Daoy (cell line): ENCODE measurements around the gene MIPOL1. TPM values are rescaled to one million over a fixed set of nuclear protein-coding genes. Genes with fewer than 3 reads are reported as not detected.
"Not testable (repeated sequence)": the region's sequence is repeated elsewhere in the genome, so short reads cannot be mapped to it uniquely, and the experiment has no call there.

Experiments used
- DNase-seq: peaks from one replicate; pipeline ENCODE4 v3.0.0-alpha.2; 2015; ENCODE audit warnings: low read depth
- total RNA-seq: library from RNA; depleted of rRNA; stranded (reverse); fragments of >200 nt; shearing (Covaris generic); gene quantifications from 2 replicates; pipeline ENCODE4 v1.2.3, GENCODE V29; 2014

The MIPOL1 gene
- total RNA-seq, 1 experiment from 2014 or later = 16.0 TPM

DNA sequence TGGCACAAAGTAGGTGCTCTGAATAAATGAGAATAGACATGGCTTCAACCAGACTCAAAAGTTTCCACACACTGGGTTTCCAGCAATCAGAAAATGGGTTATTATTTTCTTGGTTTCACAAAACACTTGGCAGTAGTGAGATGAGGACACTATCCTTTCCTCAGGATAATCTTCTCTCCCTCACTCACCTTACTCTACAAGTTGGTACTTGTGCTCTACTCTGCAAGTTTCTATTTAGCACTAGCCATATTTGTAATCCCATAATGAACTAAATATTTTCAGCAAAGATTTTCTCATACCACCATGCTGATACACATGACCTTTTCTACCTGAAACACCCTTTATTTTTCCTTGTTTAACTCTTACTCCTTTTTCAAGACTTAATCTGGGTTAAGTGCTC is 259.6 kb downstream of the MIPOL1 start:
- DNase-seq = no peak

DNA sequence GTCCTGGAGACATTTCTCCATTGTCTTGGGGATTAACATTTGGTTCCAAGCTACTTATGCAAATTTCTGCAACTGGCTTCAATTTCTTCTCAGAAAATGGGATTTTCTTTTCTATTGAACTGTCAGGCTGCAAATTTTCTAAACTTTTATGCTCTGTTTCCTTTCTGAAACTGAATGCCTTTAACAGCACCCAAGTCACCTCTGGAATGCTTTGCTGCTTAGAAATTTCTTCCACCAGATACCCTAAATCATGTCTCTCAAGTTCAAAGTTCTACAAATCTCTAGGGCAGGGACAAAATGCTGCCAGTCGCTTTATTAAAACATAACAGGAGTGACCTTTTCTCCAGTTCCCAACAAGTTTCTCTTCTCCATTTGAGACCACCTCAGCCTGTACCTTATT is 264.7 kb downstream of the MIPOL1 start:
- not testable (repeated sequence) for DNase-seq

DNA sequence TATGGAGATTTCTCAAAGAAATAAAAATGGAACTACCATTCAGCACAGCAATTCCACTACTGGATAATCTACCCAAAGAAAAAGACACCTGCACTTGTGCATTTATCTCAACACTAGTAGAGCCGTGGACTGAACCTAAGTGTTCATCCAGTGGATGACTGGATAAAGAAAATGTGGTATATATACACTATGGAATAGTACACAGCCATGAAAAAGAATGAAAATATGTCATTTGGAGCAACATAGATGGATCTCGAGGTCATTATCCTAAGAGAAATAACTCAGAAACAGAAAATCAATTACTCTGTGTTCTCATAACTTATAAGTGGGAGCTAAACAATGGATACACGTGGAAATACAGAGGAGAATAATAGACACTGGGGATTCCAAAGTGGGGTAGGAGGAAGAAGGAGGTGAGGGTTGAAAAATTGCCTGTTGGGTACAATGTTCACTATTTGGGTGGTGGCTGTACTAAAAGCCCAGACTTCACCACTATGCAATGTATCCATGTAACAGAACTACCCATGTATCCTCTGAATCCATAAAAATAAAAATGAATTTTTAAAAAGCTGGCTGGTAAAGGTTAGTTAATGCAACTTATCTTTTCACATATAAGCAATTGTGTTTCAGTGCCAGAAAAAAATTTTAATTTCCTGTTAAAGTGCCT is 266.6 kb downstream of the MIPOL1 start:
- DNase-seq = no peak

DNA sequence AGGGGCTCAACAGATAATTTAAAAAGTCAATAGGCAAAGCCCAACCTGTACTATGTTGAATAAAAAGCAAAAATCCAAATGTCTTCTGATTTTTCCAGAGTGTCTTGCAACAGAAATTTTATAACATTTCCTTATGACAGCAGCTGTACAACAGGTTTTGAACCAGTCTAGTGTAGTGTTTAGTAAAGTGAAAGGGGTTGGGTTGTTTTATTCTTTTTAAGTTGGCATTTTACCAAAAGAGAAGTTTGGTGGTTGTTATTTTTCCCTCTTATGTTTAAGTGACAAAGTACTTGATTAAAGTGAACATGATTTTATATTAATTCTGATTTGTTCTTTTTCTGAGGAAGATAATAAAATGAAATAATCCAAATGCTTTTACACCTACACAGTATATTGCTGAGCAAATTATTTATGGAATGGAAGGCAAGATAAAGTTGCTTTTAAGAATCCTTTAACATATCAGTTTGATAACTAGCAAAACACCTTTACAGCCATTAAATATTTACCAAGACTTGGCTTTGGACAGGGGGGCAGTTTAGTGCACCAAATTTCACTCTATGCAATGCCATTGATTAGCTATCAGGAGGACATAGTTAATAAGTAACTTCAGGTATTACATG is 268.4 kb downstream of the MIPOL1 start:
- DNase-seq = no peak

DNA sequence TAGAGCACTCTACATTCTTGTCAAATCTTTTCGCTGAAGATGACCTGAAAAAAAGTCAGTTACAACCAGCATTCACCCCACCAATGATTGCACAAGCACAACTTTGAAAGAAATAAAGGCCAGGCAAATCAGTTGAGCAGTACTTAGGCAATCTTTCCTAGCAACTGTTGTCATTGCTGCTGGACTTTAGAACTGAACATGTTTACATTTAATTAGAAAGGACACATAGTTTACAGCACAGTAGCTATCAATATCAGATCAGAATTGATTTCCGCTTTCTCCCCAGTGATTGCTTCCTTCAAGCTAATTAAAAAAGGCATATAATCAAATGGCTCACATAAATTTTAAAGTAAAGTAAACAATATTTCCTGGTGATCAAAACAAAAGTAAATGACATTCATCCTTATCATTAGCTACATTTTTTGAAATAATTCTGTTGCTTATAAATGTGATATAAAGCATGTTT is 268.9 kb downstream of the MIPOL1 start:
- DNase-seq = no peak

DNA sequence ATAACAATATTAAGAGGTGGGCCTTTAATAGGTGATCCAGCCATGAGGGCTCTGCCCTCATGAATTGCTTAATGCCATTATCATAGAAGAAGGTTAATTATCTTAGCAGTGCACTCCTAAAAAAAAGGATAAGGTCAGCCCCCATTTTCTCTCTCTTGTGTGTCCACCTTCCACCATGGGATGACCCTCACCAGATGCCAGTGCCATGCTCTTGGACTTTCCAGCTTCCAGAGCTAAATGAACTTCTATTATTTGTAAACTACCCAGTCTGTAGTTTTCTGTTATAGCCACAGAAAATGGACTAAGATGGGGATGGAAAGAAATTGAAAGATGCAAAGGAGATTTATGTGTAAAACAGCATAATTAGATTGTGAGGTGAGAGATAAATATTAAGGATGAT is 271.9 kb downstream of the MIPOL1 start:
- no peak for DNase-seq

DNA sequence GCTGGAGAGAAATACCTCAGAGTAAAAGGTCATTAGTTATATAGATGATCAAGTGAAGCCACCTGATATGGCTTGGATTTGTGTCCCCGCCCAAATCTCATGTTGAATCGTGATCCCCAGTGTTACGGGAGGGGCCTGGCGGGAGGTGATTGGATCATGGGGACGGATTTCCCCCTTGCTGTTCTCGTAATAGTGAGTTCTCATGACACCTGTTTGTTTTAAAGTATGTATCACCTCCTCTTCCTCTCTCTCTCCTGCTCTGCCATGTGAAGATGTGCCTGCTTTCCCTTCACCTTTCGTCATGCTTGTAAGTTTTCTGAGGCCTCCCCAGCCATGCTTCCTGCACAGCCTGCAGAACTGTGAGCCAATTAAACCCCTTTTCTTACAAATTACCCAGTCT is 272.5 kb downstream of the MIPOL1 start:
- no peak for DNase-seq

DNA sequence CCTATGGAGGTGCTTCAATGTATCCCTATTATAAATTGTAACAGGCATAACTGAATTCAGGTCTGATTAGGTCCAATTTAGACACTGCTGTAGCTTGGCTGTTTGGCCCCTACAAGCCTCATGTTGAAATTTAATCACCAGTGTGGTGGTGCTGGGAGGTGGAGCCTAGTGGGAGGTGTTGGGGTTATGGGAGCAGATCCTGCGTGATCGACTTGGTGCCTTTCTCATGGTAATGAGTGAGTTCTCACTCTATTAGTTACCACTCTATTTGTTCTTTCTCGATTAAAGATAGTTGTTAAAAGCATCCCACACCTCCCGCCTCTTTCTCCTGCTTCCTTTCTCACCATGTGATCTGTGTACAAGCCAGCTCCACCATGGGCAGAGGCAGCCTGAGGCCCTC is 275.2 kb downstream of the MIPOL1 start:
- DNase-seq = no peak

DNA sequence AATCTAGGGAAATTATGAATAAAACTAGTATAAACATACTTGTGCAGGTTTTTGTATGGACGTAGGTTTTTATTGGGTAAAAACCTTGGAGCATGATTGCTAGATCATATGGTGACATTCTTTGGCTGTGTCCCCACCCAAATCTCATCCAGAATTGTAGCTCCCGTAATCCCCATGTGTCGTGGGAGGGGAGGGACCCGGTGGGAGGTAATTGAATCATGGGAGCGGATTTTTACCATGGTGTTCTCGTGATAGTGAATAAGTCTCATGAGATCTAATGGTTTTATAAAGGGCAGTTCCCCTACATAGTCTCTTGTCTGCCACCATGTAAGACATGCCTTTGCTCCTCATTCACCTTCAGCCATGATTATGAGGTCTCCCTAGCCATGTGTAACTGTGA is 276.5 kb downstream of the MIPOL1 start:
- DNase-seq = no peak

DNA sequence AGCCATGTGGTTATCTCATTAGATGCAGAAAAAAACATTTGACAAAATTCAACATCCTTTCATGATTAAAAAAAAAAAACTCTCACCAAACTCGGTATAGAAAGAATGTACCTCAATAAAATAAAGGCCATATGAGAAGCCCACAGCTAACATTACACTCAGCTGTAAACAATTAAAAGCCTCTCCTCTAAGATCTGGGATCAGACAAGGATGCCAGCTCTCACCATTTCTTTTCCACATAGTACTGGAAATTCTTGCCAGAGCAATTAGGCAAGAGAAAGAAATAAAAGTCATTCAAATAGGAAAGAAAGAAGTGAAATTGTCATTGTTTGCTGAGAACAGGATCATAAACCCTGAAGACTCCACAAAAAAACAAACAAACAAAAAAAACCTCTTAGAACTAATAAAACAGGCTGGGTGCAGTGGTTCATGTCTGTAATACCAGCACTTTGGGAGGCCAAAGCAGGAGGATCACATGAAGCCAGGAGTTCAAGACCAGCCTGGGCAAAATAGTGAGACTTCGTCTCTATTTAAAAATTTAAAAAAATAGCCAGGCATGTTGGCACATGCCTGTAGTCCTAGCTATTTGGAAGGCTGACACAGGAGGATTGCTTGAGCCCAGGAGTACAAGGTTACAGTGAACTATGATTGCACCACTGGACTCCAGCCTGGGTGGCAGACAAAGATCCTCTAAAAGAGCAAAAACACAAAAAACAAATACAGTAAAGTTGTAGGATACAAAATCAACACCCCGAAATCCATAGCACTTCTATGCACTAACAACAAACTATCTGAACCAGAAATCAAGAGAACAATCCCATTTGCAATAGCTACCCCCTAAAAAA is 282.9 kb downstream of the MIPOL1 start:
- DNase-seq = no peak

DNA sequence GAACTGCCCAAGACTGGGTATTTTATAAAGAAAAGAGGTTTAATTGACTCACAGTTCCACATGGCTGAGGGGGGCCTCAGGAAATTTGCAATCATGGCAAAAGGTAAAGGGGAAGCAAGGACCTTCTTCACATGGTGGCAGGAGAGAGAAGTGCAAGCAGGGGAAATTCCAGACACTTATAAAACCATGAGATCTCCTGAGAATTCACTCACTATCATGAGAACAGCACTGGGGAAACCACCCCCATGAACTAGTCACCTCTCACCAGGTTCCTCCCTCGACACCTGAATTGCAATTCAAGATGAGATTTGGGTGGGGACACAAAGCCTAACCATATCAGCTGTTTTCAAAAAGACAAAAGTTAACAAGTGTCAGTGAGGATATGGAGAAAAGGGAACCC is 284.7 kb downstream of the MIPOL1 start:
- no peak for DNase-seq

DNA sequence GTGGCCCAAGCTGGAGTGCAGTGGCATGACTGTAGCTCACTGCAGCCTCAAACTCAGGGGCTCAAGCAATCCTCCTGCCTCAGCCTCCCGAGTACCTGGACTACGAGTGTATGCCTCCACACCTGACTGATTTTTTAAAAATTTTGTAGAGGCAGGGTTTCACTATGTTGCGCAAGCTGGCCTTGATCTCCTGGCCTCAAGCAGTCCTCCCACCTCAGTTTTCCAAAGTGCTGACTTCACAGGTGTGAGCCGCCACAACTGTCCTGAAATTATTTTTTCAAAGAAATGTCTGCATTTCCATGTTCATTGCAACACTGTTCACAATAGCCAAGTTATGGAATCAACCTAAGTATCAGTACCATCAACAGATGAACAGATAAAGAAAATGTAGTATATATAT is 285.9 kb downstream of the MIPOL1 start:
- DNase-seq = no peak

DNA sequence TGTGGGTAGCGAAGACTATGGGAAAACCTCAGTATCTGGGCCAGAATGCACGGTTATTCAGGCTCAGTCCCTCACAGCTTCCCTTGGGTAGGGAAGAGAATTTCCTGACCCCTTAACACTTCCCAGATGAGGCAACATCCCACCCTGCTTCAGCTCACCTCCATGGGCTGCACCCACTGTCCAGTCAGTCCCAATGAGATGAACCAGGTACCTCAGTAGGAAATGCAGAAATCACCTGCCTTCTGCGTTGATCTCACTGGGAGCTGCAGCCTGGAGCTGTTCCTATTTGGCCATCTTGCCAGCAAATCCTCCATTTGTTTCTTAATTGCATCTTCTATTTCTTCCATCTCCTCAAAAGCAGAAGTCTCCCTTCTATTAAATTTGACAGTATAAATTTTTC is 292.9 kb downstream of the MIPOL1 start:
- no peak for DNase-seq

DNA sequence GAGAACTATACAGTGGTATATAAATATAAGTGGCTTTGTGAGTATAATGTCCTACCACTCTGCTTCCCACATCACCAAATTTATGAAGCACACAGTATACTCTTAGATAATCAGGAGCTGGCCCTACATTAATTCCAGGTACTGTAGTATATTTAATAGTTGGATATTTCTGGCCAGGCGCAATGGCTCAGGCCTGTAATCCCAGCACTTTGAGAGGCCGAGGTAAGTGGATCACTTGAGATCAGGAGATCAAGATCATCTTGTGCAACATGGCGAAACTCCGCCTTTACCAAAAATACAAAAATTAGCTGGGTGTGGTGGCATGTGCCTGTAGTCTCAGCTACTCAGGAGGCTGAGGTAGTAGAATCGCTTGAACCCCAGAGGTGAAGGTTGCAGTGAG is 293.3 kb downstream of the MIPOL1 start:
- DNase-seq = no peak

DNA sequence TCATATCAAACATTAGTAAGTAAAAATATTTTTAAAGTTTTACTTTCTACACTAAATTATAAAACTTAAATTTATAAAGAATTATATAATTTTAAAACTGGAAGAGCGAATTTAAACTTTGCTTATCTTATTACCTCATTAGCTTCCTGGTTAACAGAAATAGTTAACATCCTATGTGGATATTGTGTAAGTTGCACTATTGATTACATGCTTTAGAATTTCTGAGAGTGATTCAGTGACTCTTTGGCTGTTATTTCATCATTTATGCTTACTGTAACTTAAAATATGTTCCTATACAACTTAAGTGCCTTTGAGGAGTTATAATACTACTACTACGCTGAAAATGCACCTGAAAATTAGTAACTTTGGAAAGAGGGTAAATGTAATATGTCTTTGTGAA is 295.9 kb downstream of the MIPOL1 start:
- no peak for DNase-seq

DNA sequence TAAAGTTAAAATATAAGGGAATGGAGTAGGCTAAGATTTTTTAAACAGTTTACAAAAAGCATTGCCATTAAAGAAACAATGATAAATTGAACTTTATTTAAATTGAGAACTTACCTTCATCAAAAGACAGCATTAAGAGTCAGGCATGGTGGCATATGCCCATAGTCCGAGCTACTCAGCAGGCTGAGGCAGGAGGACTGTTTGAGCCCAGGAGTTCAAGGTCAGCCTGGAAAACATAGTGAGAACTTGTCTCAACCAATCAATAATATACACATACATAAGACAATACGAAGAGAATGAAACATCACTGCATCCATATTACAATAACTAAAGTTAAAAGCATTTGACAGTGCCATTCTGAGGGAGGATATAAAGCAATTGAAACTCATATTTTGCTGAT is 299.7 kb downstream of the MIPOL1 start:
- DNase-seq = no peak

DNA sequence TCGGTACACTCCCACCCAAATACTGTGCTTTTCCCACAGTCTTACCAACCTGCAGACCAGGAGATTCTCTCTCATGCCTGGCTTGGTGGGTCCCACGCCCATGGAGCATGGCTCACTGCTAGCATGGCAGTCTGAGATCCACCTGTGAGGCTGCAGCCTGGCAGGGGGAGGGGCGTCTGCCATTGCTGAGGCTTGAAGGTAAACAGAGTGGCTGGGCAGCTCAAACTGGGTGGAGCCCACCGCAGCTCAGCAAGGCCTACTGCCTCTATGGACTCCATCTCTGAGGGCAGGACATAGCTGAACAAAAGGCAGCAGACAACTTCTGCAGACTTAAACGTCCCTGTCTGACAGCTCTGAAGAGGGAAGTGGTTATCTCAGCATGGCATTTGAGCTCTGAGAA is 304.1 kb downstream of the MIPOL1 start:
- no peak for DNase-seq

DNA sequence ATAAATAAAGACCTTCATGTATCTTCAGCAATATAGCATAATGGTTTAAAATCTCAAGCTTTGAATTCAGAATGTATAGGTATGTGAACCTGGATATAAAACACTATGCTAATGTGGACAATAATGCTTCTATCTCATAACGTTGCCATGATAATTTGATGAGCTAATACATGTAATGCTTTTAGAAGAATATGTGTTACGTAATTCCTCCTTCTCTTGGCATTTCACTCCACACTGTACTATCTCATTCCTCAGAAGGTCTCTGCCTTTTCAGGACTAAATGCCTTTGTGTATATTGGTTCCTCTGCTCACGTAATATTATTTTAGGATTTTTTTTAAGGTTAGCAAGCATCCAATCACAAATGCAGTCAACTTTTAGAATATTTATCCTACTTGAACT is 310.8 kb downstream of the MIPOL1 start:
- no peak for DNase-seq

DNA sequence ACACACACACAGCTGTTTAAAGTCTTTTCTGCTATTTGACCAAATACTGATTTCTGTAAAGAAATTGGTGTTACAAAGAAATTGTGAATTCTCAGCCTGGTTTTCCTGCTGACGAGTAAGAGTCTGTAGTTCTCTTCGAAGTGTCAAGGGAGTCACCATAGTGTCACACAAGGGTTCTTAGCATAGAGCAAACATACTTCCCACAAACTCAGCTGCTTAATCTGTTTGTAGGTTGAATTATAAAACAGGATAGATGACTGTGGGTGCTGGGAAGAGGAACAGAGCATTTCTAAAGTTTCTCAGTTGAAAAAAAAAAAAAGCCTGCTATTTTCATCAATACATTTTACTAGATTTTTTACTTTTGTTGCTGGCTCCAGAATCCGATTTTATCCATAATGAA is 314.4 kb downstream of the MIPOL1 start:
- no peak for DNase-seq

DNA sequence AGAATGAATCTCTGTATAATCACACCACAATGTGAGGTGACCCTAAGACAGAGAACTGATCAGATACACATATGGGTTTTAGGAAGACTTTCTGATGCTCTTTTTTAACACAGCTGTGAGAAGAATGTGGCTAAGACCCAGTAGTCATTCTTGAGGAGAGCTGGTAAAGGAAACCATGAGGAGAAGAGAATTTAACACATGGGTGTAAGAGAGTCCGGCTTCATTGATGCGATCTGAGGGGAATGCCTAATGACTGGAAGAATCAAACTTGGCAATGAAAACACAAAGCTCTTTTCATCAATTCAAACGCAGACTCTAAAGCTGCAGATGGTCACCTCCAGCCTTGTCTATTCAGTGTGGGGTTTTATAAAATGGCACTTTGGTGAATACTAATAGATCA is 318.0 kb downstream of the MIPOL1 start:
- DNase-seq = no peak

DNA sequence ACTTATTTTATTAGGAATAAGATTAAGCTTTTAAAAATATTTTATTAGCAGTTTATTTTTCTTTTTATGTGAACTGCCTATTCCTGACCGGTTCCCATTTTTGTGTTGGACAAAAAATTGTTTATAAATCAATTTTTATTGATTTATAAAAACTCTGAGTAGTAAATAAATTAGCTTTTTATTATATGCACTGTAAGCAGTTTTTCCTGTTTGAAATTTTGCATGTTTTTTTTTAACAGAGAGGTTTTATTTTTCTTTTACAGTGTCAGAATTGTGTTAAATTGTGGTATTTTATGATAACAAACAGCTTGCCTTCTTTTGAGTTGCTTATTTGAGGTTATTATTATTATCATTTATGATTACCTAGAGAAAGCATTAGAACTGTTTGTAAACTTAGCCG is 329.3 kb downstream of the MIPOL1 start:
- DNase-seq = no peak

DNA sequence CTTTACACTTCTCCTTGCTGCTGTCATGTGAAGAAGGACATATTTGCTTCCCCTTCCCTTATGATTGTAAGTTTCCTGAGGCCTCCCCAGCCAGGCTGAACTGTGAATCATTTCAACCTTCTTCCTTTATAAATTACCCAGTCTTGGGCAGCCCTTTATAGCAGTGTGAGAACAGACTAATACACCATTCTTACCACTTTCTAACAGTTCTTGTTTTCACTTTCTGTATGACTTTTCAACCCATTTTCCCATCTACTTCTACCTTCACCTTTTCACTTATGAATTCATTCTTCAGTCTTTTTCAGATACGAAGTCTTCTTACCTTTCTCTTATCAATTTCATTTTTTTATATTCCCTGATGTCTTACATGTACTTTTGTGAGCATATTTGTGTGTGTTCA is 342.3 kb downstream of the MIPOL1 start:
- DNase-seq = no peak

DNA sequence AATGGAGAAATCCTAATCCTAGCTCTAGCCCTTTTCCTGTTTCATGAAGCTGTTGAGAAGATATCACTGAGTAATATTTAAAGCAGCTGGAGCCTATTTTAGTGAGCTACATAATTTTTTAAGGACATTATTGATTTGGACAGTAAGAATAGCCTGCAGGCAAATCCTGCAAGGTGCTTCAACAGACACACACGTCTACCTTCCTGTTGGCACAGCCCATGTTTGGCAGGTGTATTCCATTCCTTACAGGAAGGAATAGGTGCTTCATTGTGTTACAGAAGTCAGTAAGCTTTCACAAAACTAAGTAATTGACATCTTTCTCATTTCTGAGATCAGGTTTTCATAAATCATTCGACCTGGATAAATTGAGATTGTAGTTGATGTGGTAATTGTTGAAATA is 346.7 kb downstream of the MIPOL1 start:
- DNase-seq = no peak
